H9 (cell line): Measurements from ENCODE around the gene KAT2B. TPM values are rescaled to one million over a fixed set of nuclear protein-coding genes. Genes with fewer than 3 reads are reported as not detected.

ENCODE experiments used
- DNase-seq: peaks from one replicate; pipeline ENCODE4 v3.0.0-alpha.2; 2017
- H2AFZ ChIP-seq: one replicate; pipeline ENCODE4 v1.6.1; 2013; ENCODE audit warnings: mild to moderate bottlenecking, low read length, control low read depth, moderate library complexity
- H2AK5ac ChIP-seq: 2 replicates; pipeline ENCODE4 v1.6.1; 2013; ENCODE audit warnings: low read length, control low read depth, mixed read lengths; ENCODE audit not compliant: insufficient read length
- H2BK120ac ChIP-seq: one replicate; pipeline ENCODE4 v1.6.1; 2013; ENCODE audit warnings: low read depth, mild to moderate bottlenecking, low read length, control low read depth, inconsistent platforms; ENCODE audit not compliant: poor library complexity, severe bottlenecking
- H2BK12ac ChIP-seq: 2 replicates; pipeline ENCODE4 v1.6.1; 2013; ENCODE audit warnings: low read length, control low read depth, mixed read lengths, low read depth; ENCODE audit not compliant: insufficient read length
- H2BK15ac ChIP-seq: 2 replicates; pipeline ENCODE4 v1.6.1; 2013; ENCODE audit warnings: low read depth, low read length, control low read depth
- H2BK20ac ChIP-seq: one replicate; pipeline ENCODE4 v1.6.1; 2013; ENCODE audit warnings: low read depth, mild to moderate bottlenecking, low read length, control low read depth, inconsistent platforms; ENCODE audit not compliant: poor library complexity, severe bottlenecking
- H2BK5ac ChIP-seq: 2 replicates; pipeline ENCODE4 v1.6.1; 2013; ENCODE audit warnings: low read length, control low read depth, mixed read lengths; ENCODE audit not compliant: insufficient read length
- H3K14ac ChIP-seq: 2 replicates; pipeline ENCODE4 v1.6.1; 2013; ENCODE audit warnings: low read length, control low read depth; ENCODE audit not compliant: insufficient read depth
- H3K18ac ChIP-seq: 2 replicates; pipeline ENCODE4 v1.6.1; 2013; ENCODE audit warnings: low read depth, mild to moderate bottlenecking, mixed read lengths, low read length, control low read depth; ENCODE audit not compliant: insufficient read length
- H3K23ac ChIP-seq: 2 replicates; pipeline ENCODE4 v1.6.1; 2013; ENCODE audit warnings: low read length, control low read depth, mixed read lengths, low read depth; ENCODE audit not compliant: insufficient read length
- H3K23me2 ChIP-seq: 2 replicates; pipeline ENCODE4 v1.6.1; 2013; ENCODE audit warnings: low read depth, mild to moderate bottlenecking, mixed read lengths, low read length, control low read depth; ENCODE audit not compliant: insufficient read length, poor library complexity, severe bottlenecking
- H3K27ac ChIP-seq: 2 replicates; pipeline ENCODE4 v1.5.1; 2013; ENCODE audit warnings: low read length, control low read depth, mixed read lengths, low read depth; ENCODE audit not compliant: insufficient read length
- H3K27me3 ChIP-seq: 2 replicates; pipeline ENCODE4 v1.6.1; 2013; ENCODE audit warnings: low read length, control low read depth, inconsistent platforms; ENCODE audit not compliant: insufficient read depth
- H3K4ac ChIP-seq: 2 replicates; pipeline ENCODE4 v1.6.1; 2013; ENCODE audit warnings: low read depth, mild to moderate bottlenecking, control low read depth, inconsistent platforms, low read length, moderate library complexity
- H3K4me1 ChIP-seq: 2 replicates; pipeline ENCODE4 v1.6.1; 2013; ENCODE audit warnings: low read length, control low read depth, inconsistent platforms; ENCODE audit not compliant: insufficient read depth
- H3K4me2 ChIP-seq: 2 replicates; pipeline ENCODE4 v1.6.1; 2013; ENCODE audit warnings: low read length, control low read depth, mixed read lengths; ENCODE audit not compliant: insufficient read length, insufficient read depth
- H3K56ac ChIP-seq: 2 replicates; pipeline ENCODE4 v1.6.1; 2013; ENCODE audit warnings: low read depth, mild to moderate bottlenecking, mixed read lengths, low read length, control low read depth; ENCODE audit not compliant: insufficient read length
- H3K79me1 ChIP-seq: 2 replicates; pipeline ENCODE4 v1.6.1; 2013; ENCODE audit warnings: low read depth, mild to moderate bottlenecking, moderate library complexity, low read length, control low read depth, inconsistent platforms; ENCODE audit not compliant: insufficient read depth, poor library complexity, severe bottlenecking
- H3K79me2 ChIP-seq: 2 replicates; pipeline ENCODE4 v1.6.1; 2013; ENCODE audit warnings: low read length, control low read depth, inconsistent platforms; ENCODE audit not compliant: insufficient read depth
- H3K9ac ChIP-seq: 2 replicates; pipeline ENCODE4 v1.6.1; 2013; ENCODE audit warnings: low read length, control low read depth, mixed read lengths; ENCODE audit not compliant: insufficient read length; ENCODE audit errors: extremely low read depth
- H3K9me3 ChIP-seq: one replicate; pipeline ENCODE4 v1.6.1; 2013; ENCODE audit warnings: low read depth, low read length, inconsistent platforms; ENCODE audit not compliant: control insufficient read depth
- H3T11ph ChIP-seq: one replicate; pipeline ENCODE4 v1.6.1; 2013; ENCODE audit warnings: mild to moderate bottlenecking, low read length, control low read depth, inconsistent platforms
- H4K20me1 ChIP-seq: one replicate; pipeline ENCODE4 v1.6.1; 2013; ENCODE audit not compliant: control insufficient read depth, insufficient read length, insufficient read depth
- H4K5ac ChIP-seq: 2 replicates; pipeline ENCODE4 v1.6.1; 2013; ENCODE audit warnings: low read depth, mild to moderate bottlenecking, mixed read lengths, low read length, control low read depth; ENCODE audit not compliant: insufficient read length
- H4K8ac ChIP-seq: replicated peaks from 2 replicates; pipeline ENCODE4 v1.6.1; 2013; ENCODE audit warnings: low read length, control low read depth, mixed read lengths, low read depth; ENCODE audit not compliant: insufficient read length
- H4K91ac ChIP-seq: 2 replicates; pipeline ENCODE4 v1.6.1; 2013; ENCODE audit warnings: low read depth, mild to moderate bottlenecking, moderate library complexity, mixed read lengths, low read length, control low read depth; ENCODE audit not compliant: insufficient read length
- H3K27ac Mint-ChIP-seq, 3 experiments: 2 replicates in 2 of 3; 3 replicates in 1 of 3; pipeline ENCODE4 v1.8.0; 2020 to 2021; ENCODE audit warnings: mixed read lengths in 3 of 3, mild to moderate bottlenecking in 1 of 3, moderate library complexity in 1 of 3
- H3K27me3 Mint-ChIP-seq: 2 replicates; pipeline ENCODE4 v1.8.0; 2021; ENCODE audit warnings: low read depth, mild to moderate bottlenecking, moderate library complexity, mixed read lengths
- H3K36me3 Mint-ChIP-seq, 3 experiments: 2 replicates in 2 of 3; 3 replicates in 1 of 3; pipeline ENCODE4 v1.8.0; 2020 to 2021; ENCODE audit warnings: low read depth in 3 of 3, mixed read lengths in 3 of 3; ENCODE audit not compliant: insufficient read depth in 1 of 3
- H3K4me1 Mint-ChIP-seq, 2 experiments: 2 replicates each; pipeline ENCODE4 v1.8.0; 2020; ENCODE audit warnings: mixed read lengths in 2 of 2
- H3K4me3 Mint-ChIP-seq, 2 experiments: 2 replicates in 1 of 2; 3 replicates in 1 of 2; pipeline ENCODE4 v1.8.0; 2020 to 2021; ENCODE audit warnings: mild to moderate bottlenecking in 2 of 2, mixed read lengths in 2 of 2, moderate library complexity in 1 of 2
- H3K9me3 Mint-ChIP-seq, 2 experiments: 2 replicates in 1 of 2; 3 replicates in 1 of 2; pipeline ENCODE4 v1.8.0; 2020; ENCODE audit warnings: mild to moderate bottlenecking in 2 of 2, mixed read lengths in 2 of 2, moderate library complexity in 1 of 2
- WGBS: extraction: QIAGEN DNeasy Blood & Tissue Kit; methylation state at CpG from one replicate; pipeline ENCODE4 v1.1.7; 2013; ENCODE audit warnings: missing lambda C conversion rate, low lambda C conversion rate, mixed read lengths; ENCODE audit not compliant: insufficient read length; ENCODE audit errors: extremely low coverage; 5-methylcytosine and 5-hydroxymethylcytosine counted together
- total RNA-seq: library from RNA; stranded (reverse); gene quantifications from 2 replicates; pipeline ENCODE4 v1.2.1, GENCODE V29; 2021
- TF ChIP-seq, protein P1 (sequence below): fragments of 200-600 bp; sonication (generic); conservative IDR thresholded peaks from 3 replicates; pipeline ENCODE4 v1.8.0; 2021; ENCODE audit warnings: antibody characterized with exemption, mild to moderate bottlenecking

KAT2B gene
- total RNA-seq, 1 experiment from 2014 or later = 6.3 TPM

DNA sequence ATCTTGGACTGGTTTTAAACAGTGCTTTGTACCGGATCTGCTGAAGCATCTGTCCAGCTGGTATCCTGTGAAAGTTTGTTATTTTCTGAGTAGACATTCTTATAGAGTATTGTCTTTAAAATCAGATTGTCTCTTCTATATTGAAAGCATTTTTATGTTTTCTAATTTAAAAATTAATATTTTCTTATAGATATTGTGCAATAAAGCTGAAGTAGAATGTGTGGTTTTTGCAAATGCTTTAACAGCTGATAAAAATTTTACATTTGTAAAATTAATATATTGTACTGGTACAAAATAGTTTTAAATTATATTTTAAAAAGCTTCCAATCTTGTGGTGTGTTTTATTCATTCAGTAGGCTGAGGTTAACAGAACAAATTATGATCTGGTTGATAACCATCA, 113.8 kb downstream of the KAT2B start:
- H2AFZ ChIP-seq = no peak overlapping the region
- H2BK120ac ChIP-seq = no peak overlapping the region
- no peak overlapping the region for H3T11ph ChIP-seq
- H3K4ac ChIP-seq = no peak overlapping the region
- H2BK15ac ChIP-seq = no peak overlapping the region
- no CpG with 5 or more reads among the region's 1 CpG for WGBS
- Mint-ChIP-seq H3K27me3 (no peaks in the 10 kb centered on the region), H3K36me3 (peaks cover 8 to 23% (median 16%) of the 10 kb centered on the region in 3 experiments; a peak in 5 of 7 replicates), H3K4me1 (no peaks in the 10 kb centered on the region; a peak in 1 of 4 replicates), H3K9me3 (no peaks in the 10 kb centered on the region), H3K27ac (no peak overlapping the region), H3K4me3 (no peak overlapping the region)
- no peak for DNase-seq
- no peak overlapping the region for H2BK5ac ChIP-seq
- H2AK5ac ChIP-seq = no peak overlapping the region
- H3K79me1 ChIP-seq = no peaks in the 10 kb centered on the region
- H3K79me2 ChIP-seq = no peaks in the 10 kb centered on the region
- no peak overlapping the region for H3K18ac ChIP-seq
- no peaks in the 10 kb centered on the region for H3K27me3 ChIP-seq
- no peak overlapping the region for H3K14ac ChIP-seq
- H4K5ac ChIP-seq = no peak overlapping the region
- no peaks in the 10 kb centered on the region for H3K23me2 ChIP-seq
- no peak overlapping the region for H2BK20ac ChIP-seq
- H3K4me1 ChIP-seq = no peaks in the 10 kb centered on the region
- H4K91ac ChIP-seq = no peak overlapping the region
- no peak overlapping the region for H3K4me2 ChIP-seq
- H3K27ac ChIP-seq = no peak overlapping the region
- TF ChIP-seq, protein P1, sequence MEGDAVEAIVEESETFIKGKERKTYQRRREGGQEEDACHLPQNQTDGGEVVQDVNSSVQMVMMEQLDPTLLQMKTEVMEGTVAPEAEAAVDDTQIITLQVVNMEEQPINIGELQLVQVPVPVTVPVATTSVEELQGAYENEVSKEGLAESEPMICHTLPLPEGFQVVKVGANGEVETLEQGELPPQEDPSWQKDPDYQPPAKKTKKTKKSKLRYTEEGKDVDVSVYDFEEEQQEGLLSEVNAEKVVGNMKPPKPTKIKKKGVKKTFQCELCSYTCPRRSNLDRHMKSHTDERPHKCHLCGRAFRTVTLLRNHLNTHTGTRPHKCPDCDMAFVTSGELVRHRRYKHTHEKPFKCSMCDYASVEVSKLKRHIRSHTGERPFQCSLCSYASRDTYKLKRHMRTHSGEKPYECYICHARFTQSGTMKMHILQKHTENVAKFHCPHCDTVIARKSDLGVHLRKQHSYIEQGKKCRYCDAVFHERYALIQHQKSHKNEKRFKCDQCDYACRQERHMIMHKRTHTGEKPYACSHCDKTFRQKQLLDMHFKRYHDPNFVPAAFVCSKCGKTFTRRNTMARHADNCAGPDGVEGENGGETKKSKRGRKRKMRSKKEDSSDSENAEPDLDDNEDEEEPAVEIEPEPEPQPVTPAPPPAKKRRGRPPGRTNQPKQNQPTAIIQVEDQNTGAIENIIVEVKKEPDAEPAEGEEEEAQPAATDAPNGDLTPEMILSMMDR = no peak
- H2BK12ac ChIP-seq = no peak overlapping the region
- no peak overlapping the region for H3K9ac ChIP-seq
- no peak overlapping the region for H4K8ac ChIP-seq
- H4K20me1 ChIP-seq = no peaks in the 10 kb centered on the region
- H3K23ac ChIP-seq = no peak overlapping the region
- H3K56ac ChIP-seq = no peak overlapping the region
- no peaks in the 10 kb centered on the region for H3K9me3 ChIP-seq
